Mucosa of descending colon (tissue), 3 donors: ENCODE data around the gene DNAH8. TPM values are rescaled to one million over a fixed set of nuclear protein-coding genes. Genes with fewer than 3 reads are reported as not detected.
A peak's percentile ranks its signal among the peaks of the same experiment; 100 is the strongest.
"Not testable (repeated sequence)": the region's sequence is repeated elsewhere in the genome, so short reads cannot be mapped to it uniquely, and the experiment has no call there.

Experiments used
- ATAC-seq: fragments of 200-7000 bp; cut with Tn5 transposase; one replicate; pipeline ENCODE4 v1.9.1; 2020; ENCODE audit warnings: mild to moderate bottlenecking, moderate library complexity
- DNase-seq, 3 donors: peaks; one replicate each; pipeline ENCODE4 v3.0.0-alpha.2; 2020
- H3K36me3 ChIP-seq: fragments of 200-600 bp; one replicate; pipeline ENCODE4 v1.8.0; 2021; ENCODE audit warnings: low read depth, mild to moderate bottlenecking
- H3K4me1 ChIP-seq: fragments of 200-600 bp; one replicate; pipeline ENCODE4 v1.8.0; 2021; ENCODE audit warnings: low read depth, mild to moderate bottlenecking
- H3K4me3 ChIP-seq: fragments of 200-600 bp; one replicate; pipeline ENCODE4 v1.8.0; 2021; ENCODE audit warnings: mild to moderate bottlenecking
- H3K9me3 ChIP-seq: fragments of 200-600 bp; one replicate; pipeline ENCODE4 v1.8.0; 2021; ENCODE audit warnings: mild to moderate bottlenecking
- CTCF ChIP-seq: fragments of 200-600 bp; IDR thresholded peaks from one replicate; pipeline ENCODE4 v1.8.0; 2022; ENCODE audit warnings: antibody characterized with exemption, mild to moderate bottlenecking
- intact Hi-C, 2 donors: fragments of 100-400 bp; cut with DNase I in 1 of 2; cut with micrococcal nuclease in 1 of 2; formaldehyde crosslinking; loops; one replicate each; pipeline versions ENCODE4 v1.11.0 to v1.11.1; 2022; cut with DNase I, micrococcal nuclease
- total RNA-seq, 3 donors: library from RNA; stranded (reverse); fragmentation: NEBNext Ultra II Directional in 2 of 3; extraction: Animal tissue kit (Norgen Biotek cat#: 25700) in 2 of 3; gene quantifications; one replicate each; pipeline versions ENCODE4 v1.2.1 to v1.2.4, GENCODE V29; 2021 to 2023
- donor health status: DM: no; HTN: no; CAD: no; lungs with moderate emphysema.
- donor health status: DM: no; HTN: no; CAD: no.
- donor health status: DM: no; HTN: yes; CAD: no.

Gene DNAH8
- total RNA-seq, 3 donors from 2014 or later = 0.03 TPM; not detected in 1

- H3K4me1 ChIP-seq = no peaks in the 10 kb centered on the region
- TF ChIP-seq CTCF = no peak
- DNase-seq (no peak), ATAC-seq (no peak)
- no peaks in the 10 kb centered on the region for H3K9me3 ChIP-seq
- intact Hi-C loops = no loop called here
- no peaks in the 10 kb centered on the region for H3K36me3 ChIP-seq
- no peak overlapping the region for H3K4me3 ChIP-seq
These were observed 150.5 kb downstream of the DNAH8 start for GRCh38 chr6:38865521-38866174.

- no peaks in the 10 kb centered on the region for H3K36me3 ChIP-seq
- intact Hi-C loops = no loop called here
- ATAC-seq = no peak
These were observed 152.6 kb downstream of the DNAH8 start for GRCh38 chr6:38867726-38868125.

GRCh38 chr6:38871741-38872568 lies 156.8 kb downstream of the DNAH8 start:
- Histone ChIP-seq H3K4me1 (no peaks in the 10 kb centered on the region), H3K4me3 (no peak overlapping the region), H3K36me3 (no peaks in the 10 kb centered on the region), H3K9me3 (no peaks in the 10 kb centered on the region)
- TF ChIP-seq CTCF = peak; percentile 72
- intact Hi-C loops = loop anchor here (5.0 to 10.0 kb wide), 2 partner anchors 433 to 440 kb away; partner anchors contain the start of gene KCNK17 (in 1 of the 2)
- peak in 2 of 3 donors; percentile 46 to 72 for DNase-seq
- peak; percentile 62 for ATAC-seq

More at GRCh38 chr6:38867726-38868125, 152.6 kb downstream of the DNAH8 start:
- Histone ChIP-seq H3K9me3 (no peaks in the 10 kb centered on the region), H3K4me3 (no peak overlapping the region), H3K4me1 (no peaks in the 10 kb centered on the region)
- DNase-seq = no peak
- no peak for TF ChIP-seq CTCF

- ATAC-seq = no peak
- intact Hi-C loops = loop anchor here (5.0 to 10.0 kb wide), 2 partner anchors 432 to 439 kb away; partner anchors contain the start of gene KCNK17 (in 1 of the 2)
These were observed 157.9 kb downstream of the DNAH8 start for GRCh38 chr6:38873001-38873400.

GRCh38 chr6:38873816-38874215 lies 158.7 kb downstream of the DNAH8 start:
- H3K4me1 ChIP-seq, ATAC-seq, DNase-seq, H3K9me3 ChIP-seq, H3K4me3 ChIP-seq, H3K36me3 ChIP-seq: not testable (repeated sequence)
- intact Hi-C loops = loop anchor here (5.0 to 10.0 kb wide), 2 partner anchors 431 to 438 kb away; partner anchors contain the start of gene KCNK17 (in 1 of the 2)

More at GRCh38 chr6:38873001-38873400, 157.9 kb downstream of the DNAH8 start:
- no peaks in the 10 kb centered on the region for H3K9me3 ChIP-seq
- TF ChIP-seq CTCF = no peak
- no peaks in the 10 kb centered on the region for H3K36me3 ChIP-seq
- H3K4me1 ChIP-seq = no peaks in the 10 kb centered on the region
- H3K4me3 ChIP-seq = no peak overlapping the region
- no peak for DNase-seq

GRCh38 chr6:38876475-38876874 lies 161.4 kb downstream of the DNAH8 start:
- intact Hi-C loops = loop anchor here in 1 of 2 donors (10.0 kb wide), 1 partner anchor 428 kb away; no protein-coding TSS in a partner anchor
- H3K4me3 ChIP-seq = no peak overlapping the region
- DNase-seq (peak in 1 of 3 donors; percentile 42), ATAC-seq (peak; percentile 60)
- no peak for TF ChIP-seq CTCF
- H3K4me1 ChIP-seq = no peaks in the 10 kb centered on the region
- no peaks in the 10 kb centered on the region for H3K36me3 ChIP-seq
- no peaks in the 10 kb centered on the region for H3K9me3 ChIP-seq
